A549 (cell line): ENCODE measurements around the gene USP32. TPM values are rescaled to one million over a fixed set of nuclear protein-coding genes. Genes with fewer than 3 reads are reported as not detected.

ENCODE experiments used
- ATAC-seq, 2 experiments: fragments of 200-7000 bp in 1 of 2; fragments of >200 bp in 1 of 2; cut with Nextera tagmentation in 1 of 2; cut with Tn5 transposase in 1 of 2; 3 replicates each; pipeline versions ENCODE4 v1.8.0 to v1.9.1; 2018 to 2020; ENCODE audit warnings: mild to moderate bottlenecking in 1 of 2, moderate library complexity in 1 of 2
- CTCF ChIA-PET: fragments of 300-600 bp; sonication (Branson Sonifier 250); formaldehyde crosslinking; extraction: SDS; loops from one replicate; lab custom pipeline; 2021; ENCODE audit warnings: antibody characterized with exemption, inconsistent platforms; lab: Yijun Ruan, JAX
- POLR2A ChIA-PET: fragments of 350-600 bp; formaldehyde crosslinking; extraction: SDS; loops from one replicate; lab custom pipeline; 2021; ENCODE audit warnings: antibody characterized with exemption, inconsistent platforms; lab: Yijun Ruan, JAX
- DNase-seq, 2 experiments: peaks; one replicate each; pipeline versions ENCODE4 v3.0.0 to v3.0.0-alpha.2; 2011 to 2016; ENCODE audit warnings: low read depth in 1 of 2, low spot score in 1 of 2
- FAIRE-seq: peaks from 2 replicates; lab custom pipeline; 2011; peaks lifted over from hg19 to GRCh38; lab: Jason Lieb, UNC
- H3K27ac ChIP-seq, 2 experiments: fragments of >200 bp; sonication (Bioruptor Twin); formaldehyde crosslinking; 3 replicates each; pipeline ENCODE4 v1.5.1; 2016 to 2017
- H3K4me1 ChIP-seq: fragments of >200 bp; sonication (Bioruptor Twin); formaldehyde crosslinking; 3 replicates; pipeline ENCODE4 v1.6.1; 2016
- H3K4me2 ChIP-seq: fragments of >200 bp; sonication (Bioruptor Twin); formaldehyde crosslinking; 3 replicates; pipeline ENCODE4 v1.6.1; 2016
- H3K4me3 ChIP-seq: fragments of >200 bp; sonication (Bioruptor Twin); formaldehyde crosslinking; 3 replicates; pipeline ENCODE4 v1.5.1; 2016
- H3K9me3 ChIP-seq: fragments of >200 bp; sonication (Bioruptor Twin); formaldehyde crosslinking; 3 replicates; pipeline ENCODE4 v1.6.1; 2016
- BHLHE40 ChIP-seq: IDR thresholded peaks from 2 replicates; pipeline ENCODE4 v1.6.1; 2012; ENCODE audit warnings: low read depth, low read length, inconsistent platforms
- CBX8 ChIP-seq: fragments of 200-600 bp; sonication (generic); IDR thresholded peaks from 2 replicates; pipeline ENCODE4 v1.6.1; 2016
- CHD2 ChIP-seq: fragments of 150-350 bp; IDR thresholded peaks from 2 replicates; pipeline ENCODE4 v1.6.1; 2014; ENCODE audit warnings: low read length; ENCODE audit not compliant: partially characterized antibody
- CHD4 ChIP-seq: fragments of 200-600 bp; sonication (generic); IDR thresholded peaks from 2 replicates; pipeline ENCODE4 v1.6.1; 2016; ENCODE audit warnings: antibody characterized with exemption, mild to moderate bottlenecking, borderline replicate concordance
- E2F6 ChIP-seq: IDR thresholded peaks from 2 replicates; pipeline ENCODE4 v1.6.1; 2012; ENCODE audit warnings: low read depth, borderline replicate concordance
- EHF ChIP-seq: fragments of 250-450 bp; sonication (Bioruptor Pico); IDR thresholded peaks from 2 replicates; pipeline ENCODE4 v1.5.0; 2020; ENCODE audit warnings: mild to moderate bottlenecking
- FOSB ChIP-seq: fragments of 250-450 bp; sonication (Bioruptor Pico); IDR thresholded peaks from 2 replicates; pipeline ENCODE4 v1.5.0; 2020; ENCODE audit warnings: mild to moderate bottlenecking, moderate library complexity
- HDAC2 ChIP-seq: fragments of 200-600 bp; sonication (generic); IDR thresholded peaks from 2 replicates; pipeline ENCODE4 v1.6.1; 2016
- HOXB13 ChIP-seq: fragments of 250-450 bp; sonication (Bioruptor Pico); IDR thresholded peaks from 2 replicates; pipeline ENCODE4 v1.5.0; 2020; ENCODE audit warnings: low read depth, mild to moderate bottlenecking, moderate library complexity
- JUN ChIP-seq, 2 experiments: fragments of >200 bp; sonication (Bioruptor Twin); formaldehyde crosslinking; IDR thresholded peaks; 2 replicates in 1 of 2; 3 replicates in 1 of 2; pipeline ENCODE4 v1.6.1; 2016 to 2017
- PHF8 ChIP-seq: fragments of 200-600 bp; sonication (generic); IDR thresholded peaks from 2 replicates; pipeline ENCODE4 v1.6.1; 2016; ENCODE audit warnings: low read depth, mild to moderate bottlenecking, antibody characterized with exemption, moderate library complexity, borderline replicate concordance
- POLR2AphosphoS2 ChIP-seq: conservative IDR thresholded peaks from 2 replicates; pipeline ENCODE4 v1.6.1; 2012; ENCODE audit warnings: low read length, improper control_type of control experiment, inconsistent platforms
- SREBF2 ChIP-seq: fragments of 450-650 bp; IDR thresholded peaks from 2 replicates; pipeline ENCODE4 v1.6.1; 2014; ENCODE audit warnings: mild to moderate bottlenecking, moderate library complexity
- TP53 ChIP-seq: fragments of 250-450 bp; sonication (Bioruptor Pico); IDR thresholded peaks from 2 replicates; pipeline ENCODE4 v1.5.0; 2021; ENCODE audit warnings: mild to moderate bottlenecking, moderate library complexity
- ZC3H11A ChIP-seq: fragments of 450-650 bp; IDR thresholded peaks from 2 replicates; pipeline ENCODE4 v1.6.1; 2014; ENCODE audit warnings: antibody characterized with exemption, mild to moderate bottlenecking
- ZFP36 ChIP-seq: fragments of 450-650 bp; IDR thresholded peaks from 2 replicates; pipeline ENCODE4 v1.6.1; 2014; ENCODE audit warnings: borderline replicate concordance; ENCODE audit not compliant: partially characterized antibody
- ZNF302 ChIP-seq: fragments of 250-450 bp; sonication (Bioruptor Pico); IDR thresholded peaks from 2 replicates; pipeline ENCODE4 v1.9.0; 2021; ENCODE audit warnings: inconsistent platforms, mild to moderate bottlenecking, moderate library complexity
- WGBS: methylation state at CpG from one replicate; pipeline ENCODE4 v1.1.6; 2017; ENCODE audit errors: missing lambda C conversion rate; 5-methylcytosine and 5-hydroxymethylcytosine counted together
- polyA plus RNA-seq, 4 experiments: library from polyadenylated mRNA; depleted of rRNA in 3 of 4; stranded (reverse); fragments of >200 nt; fragmentation: RNase III in 1 of 4; extraction: RNeasy Plus Mini Kit Qiagen cat#74134 plus additional on column Dnase treatment in 1 of 4; gene quantifications; 2 replicates in 3 of 4; 3 replicates in 1 of 4; pipeline ENCODE4 v1.2.3, GENCODE V29; 2011 to 2017
- TF ChIP-seq, protein P1 (sequence below): fragments of 200-600 bp; sonication (generic); IDR thresholded peaks from 2 replicates; pipeline ENCODE4 v1.6.1; 2016; ENCODE audit warnings: antibody characterized with exemption, mild to moderate bottlenecking, moderate library complexity
- TF ChIP-seq, protein P2 (sequence below): fragments of >200 bp; sonication (Bioruptor Twin); formaldehyde crosslinking; IDR thresholded peaks from 2 replicates; pipeline ENCODE4 v1.6.1; 2016

Gene USP32
- polyA plus RNA-seq, 2 of the 4 experiments (the other 2 are of a cell fraction) = 35.4 to 52.2 TPM

DNA sequence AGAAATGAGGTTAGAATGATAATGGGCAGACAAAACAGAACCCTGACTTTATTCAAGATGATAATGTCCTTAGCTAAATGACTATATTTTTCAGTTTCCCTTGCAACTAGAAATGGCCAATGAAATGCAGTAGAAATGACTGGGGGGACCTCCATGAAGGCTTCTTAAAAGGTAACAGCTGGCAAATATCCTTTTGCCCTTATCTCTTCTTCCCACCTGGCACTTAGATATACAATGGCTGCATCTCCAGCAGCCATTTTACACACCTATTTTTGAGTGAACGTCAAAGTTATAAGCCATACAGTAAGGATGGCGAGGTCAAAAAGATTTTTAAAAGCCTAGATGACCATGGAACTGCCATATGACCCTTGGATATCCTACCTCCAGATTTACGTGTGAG is 39.9 kb downstream of the USP32 start (continued):
- TF ChIP-seq, protein P1, sequence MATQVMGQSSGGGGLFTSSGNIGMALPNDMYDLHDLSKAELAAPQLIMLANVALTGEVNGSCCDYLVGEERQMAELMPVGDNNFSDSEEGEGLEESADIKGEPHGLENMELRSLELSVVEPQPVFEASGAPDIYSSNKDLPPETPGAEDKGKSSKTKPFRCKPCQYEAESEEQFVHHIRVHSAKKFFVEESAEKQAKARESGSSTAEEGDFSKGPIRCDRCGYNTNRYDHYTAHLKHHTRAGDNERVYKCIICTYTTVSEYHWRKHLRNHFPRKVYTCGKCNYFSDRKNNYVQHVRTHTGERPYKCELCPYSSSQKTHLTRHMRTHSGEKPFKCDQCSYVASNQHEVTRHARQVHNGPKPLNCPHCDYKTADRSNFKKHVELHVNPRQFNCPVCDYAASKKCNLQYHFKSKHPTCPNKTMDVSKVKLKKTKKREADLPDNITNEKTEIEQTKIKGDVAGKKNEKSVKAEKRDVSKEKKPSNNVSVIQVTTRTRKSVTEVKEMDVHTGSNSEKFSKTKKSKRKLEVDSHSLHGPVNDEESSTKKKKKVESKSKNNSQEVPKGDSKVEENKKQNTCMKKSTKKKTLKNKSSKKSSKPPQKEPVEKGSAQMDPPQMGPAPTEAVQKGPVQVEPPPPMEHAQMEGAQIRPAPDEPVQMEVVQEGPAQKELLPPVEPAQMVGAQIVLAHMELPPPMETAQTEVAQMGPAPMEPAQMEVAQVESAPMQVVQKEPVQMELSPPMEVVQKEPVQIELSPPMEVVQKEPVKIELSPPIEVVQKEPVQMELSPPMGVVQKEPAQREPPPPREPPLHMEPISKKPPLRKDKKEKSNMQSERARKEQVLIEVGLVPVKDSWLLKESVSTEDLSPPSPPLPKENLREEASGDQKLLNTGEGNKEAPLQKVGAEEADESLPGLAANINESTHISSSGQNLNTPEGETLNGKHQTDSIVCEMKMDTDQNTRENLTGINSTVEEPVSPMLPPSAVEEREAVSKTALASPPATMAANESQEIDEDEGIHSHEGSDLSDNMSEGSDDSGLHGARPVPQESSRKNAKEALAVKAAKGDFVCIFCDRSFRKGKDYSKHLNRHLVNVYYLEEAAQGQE = no peak

DNA sequence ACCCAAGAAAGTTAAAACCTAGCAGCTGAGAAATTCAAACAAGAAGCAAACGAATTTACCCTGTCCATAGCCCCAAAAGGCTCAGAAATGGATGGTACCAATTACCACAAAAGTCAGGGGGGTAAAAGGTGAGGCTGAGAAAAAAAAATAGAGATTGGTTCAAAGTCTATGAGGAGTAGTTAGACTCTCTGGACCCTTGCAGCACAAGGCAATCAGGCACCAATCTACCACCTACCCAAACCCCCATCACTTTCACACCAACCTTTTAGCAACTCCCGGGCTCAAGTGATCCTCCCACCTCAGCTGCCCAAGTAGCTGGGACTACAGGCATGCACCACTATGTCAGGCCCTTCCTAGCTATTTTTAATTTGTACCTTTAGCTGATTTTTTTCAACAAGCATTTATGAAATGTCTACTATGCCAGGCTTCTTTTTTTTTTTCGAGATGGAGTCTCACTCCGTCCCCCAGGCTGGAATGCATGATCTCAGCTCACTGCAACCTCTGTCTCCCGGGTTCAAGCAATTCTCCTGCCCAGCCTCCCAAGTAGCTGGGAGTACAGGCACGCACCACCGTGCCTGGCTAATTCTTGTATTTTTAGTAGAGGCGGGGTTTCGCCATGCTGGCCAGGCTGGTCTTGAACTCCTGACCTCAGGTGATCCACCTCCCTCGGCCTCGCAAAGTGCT is 40.8 kb downstream of the USP32 start:
- no peaks in the 10 kb centered on the region for H3K9me3 ChIP-seq
- H3K27ac ChIP-seq = no peak overlapping the region
- FAIRE-seq (no peak), DNase-seq (no peak), ATAC-seq (no peak)
- H3K4me2 ChIP-seq = no peak overlapping the region
- TF ChIP-seq, protein P2, sequence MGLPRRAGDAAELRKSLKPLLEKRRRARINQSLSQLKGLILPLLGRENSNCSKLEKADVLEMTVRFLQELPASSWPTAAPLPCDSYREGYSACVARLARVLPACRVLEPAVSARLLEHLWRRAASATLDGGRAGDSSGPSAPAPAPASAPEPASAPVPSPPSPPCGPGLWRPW = no peak
- TF ChIP-seq HDAC2 = no peak
- no peak for TF ChIP-seq ZNF302
- no peak for TF ChIP-seq E2F6
- TF ChIP-seq JUN (IDR thresholded peaks at IDR 0.05) = no peak
- TF ChIP-seq TP53 = no peak
- no peak for TF ChIP-seq ZC3H11A
- no peak for TF ChIP-seq CHD4
- TF ChIP-seq CHD2 = no peak
- TF ChIP-seq, protein P1 = no peak
- TF ChIP-seq ZFP36 = no peak
- no peak for TF ChIP-seq BHLHE40
- no peak for TF ChIP-seq FOSB
- TF ChIP-seq CBX8 = no peak
- no peak for TF ChIP-seq POLR2AphosphoS2
- TF ChIP-seq EHF (CRISPR knock-in tag) = no peak
- TF ChIP-seq HOXB13 = no peak
- H3K4me3 ChIP-seq = no peak overlapping the region
- H3K4me1 ChIP-seq = peaks cover 27% of the 10 kb centered on the region
- ChIA-PET CTCF (interaction anchor here (1.6 kb wide), 1 partner anchor 21 kb away, joined by 3 read pairs; no protein-coding TSS in a partner anchor), POLR2A (interaction anchor here (0.6 kb wide), 1 partner anchor 21 kb away, joined by 4 read pairs; no protein-coding TSS in a partner anchor)
- WGBS = 88% methylated on average over 11 of the region's 11 CpGs

DNA sequence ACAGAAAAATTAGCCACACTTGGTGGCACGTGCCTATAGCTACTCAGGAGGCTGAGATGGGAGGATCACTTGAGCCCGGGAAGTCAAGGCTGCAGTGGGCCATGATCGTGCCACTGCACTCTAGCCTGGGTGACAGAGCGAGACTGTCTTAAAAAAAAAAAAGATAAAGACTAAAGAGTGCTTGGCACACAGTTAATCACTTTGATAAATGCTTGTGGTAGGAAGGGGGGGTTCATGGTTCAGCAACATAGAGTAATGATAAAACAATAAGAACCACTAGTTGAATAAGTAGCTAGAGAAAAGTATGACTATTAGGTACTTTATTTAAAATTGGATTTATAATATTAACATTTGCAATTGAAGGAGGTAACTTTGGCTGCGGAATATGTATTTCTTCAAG is 43.3 kb downstream of the USP32 start:
- peaks cover 2% of the 10 kb centered on the region for H3K4me1 ChIP-seq
- FAIRE-seq (no peak), DNase-seq (no peak), ATAC-seq (no peak)
- WGBS = 92% methylated on average over 5 of the region's 5 CpGs
- no peak overlapping the region for H3K27ac ChIP-seq
- H3K9me3 ChIP-seq = no peaks in the 10 kb centered on the region
- CTCF ChIA-PET = interaction anchor here (0.6 kb wide), 1 partner anchor 188 kb away, joined by 3 read pairs; no protein-coding TSS in a partner anchor
- H3K4me2 ChIP-seq = no peak overlapping the region
- POLR2A ChIA-PET = no interaction called here
- TF ChIP-seq CHD2 (no peak), SREBF2 (no peak), ZNF302 (no peak), TP53 (no peak), HDAC2 (no peak), CBX8 (no peak), PHF8 (no peak)
- H3K4me3 ChIP-seq = no peak overlapping the region
